PC-9 (cell line): ENCODE measurements around the gene KIN. TPM values are rescaled to one million over a fixed set of nuclear protein-coding genes. Genes with fewer than 3 reads are reported as not detected.
A peak's percentile ranks its signal among the peaks of the same experiment; 100 is the strongest.

Experiments
- BruUV-seq: library from RNA; stranded (reverse); fragments of 400-500 nt; replicated peaks from 2 replicates; lab custom pipeline; 2021; lab: Mats Ljungman, UMichigan
- CTCF ChIA-PET: fragments of 300-600 bp; sonication (Branson Sonifier 250); formaldehyde crosslinking; loops from one replicate; lab custom pipeline; 2022; ENCODE audit warnings: antibody characterized with exemption; lab: Charles Lee
- POLR2A ChIA-PET: fragments of 300-600 bp; sonication (Branson Sonifier 250); formaldehyde crosslinking; loops from one replicate; lab custom pipeline; 2022; ENCODE audit warnings: antibody characterized with exemption; ENCODE audit not compliant: unreplicated experiment; lab: Charles Lee
- DNase-seq, 2 experiments: peaks; one replicate each; pipeline versions ENCODE4 v3.0.0 to v3.0.0-alpha.2; 2015 to 2022; ENCODE audit warnings: mixed read lengths in 1 of 2
- H2AFZ ChIP-seq: fragments of 200-600 bp; sonication (generic); 2 replicates; pipeline ENCODE4 v1.8.1; 2017; ENCODE audit warnings: antibody characterized with exemption
- H3F3A ChIP-seq: fragments of 200-600 bp; sonication (generic); 2 replicates; pipeline ENCODE4 v1.8.1; 2017; ENCODE audit warnings: antibody characterized with exemption, mild to moderate bottlenecking, low read depth; ENCODE audit not compliant: insufficient read depth
- H3K27ac ChIP-seq: fragments of 200-600 bp; sonication (generic); 2 replicates; pipeline ENCODE4 v1.6.1; 2016; ENCODE audit warnings: mixed run types
- H3K27me3 ChIP-seq: fragments of 200-600 bp; sonication (generic); 2 replicates; pipeline ENCODE4 v1.6.1; 2016; ENCODE audit warnings: low read depth, mixed run types; ENCODE audit not compliant: insufficient read depth
- H3K36me3 ChIP-seq: fragments of 200-600 bp; sonication (generic); 2 replicates; pipeline ENCODE4 v1.6.1; 2016; ENCODE audit warnings: low read depth, mixed run types
- H3K4me1 ChIP-seq: fragments of 200-600 bp; sonication (generic); replicated peaks from 2 replicates; pipeline ENCODE4 v1.6.1; 2016; ENCODE audit warnings: mixed run types; ENCODE audit not compliant: insufficient read depth
- H3K4me2 ChIP-seq: fragments of 200-600 bp; sonication (generic); 2 replicates; pipeline ENCODE4 v1.6.1; 2017; ENCODE audit warnings: mixed run types
- H3K4me3 ChIP-seq: fragments of 200-600 bp; sonication (generic); 2 replicates; pipeline ENCODE4 v1.6.1; 2016; ENCODE audit warnings: mixed run types
- H3K79me2 ChIP-seq: fragments of 200-600 bp; sonication (generic); 2 replicates; pipeline ENCODE4 v1.6.1; 2017; ENCODE audit warnings: low read depth, mixed run types
- H3K9me2 ChIP-seq: fragments of 200-600 bp; sonication (generic); 2 replicates; pipeline ENCODE4 v1.8.1; 2017; ENCODE audit warnings: mild to moderate bottlenecking; ENCODE audit not compliant: insufficient read depth
- H3K9me3 ChIP-seq: fragments of 200-600 bp; sonication (generic); 2 replicates; pipeline ENCODE4 v1.8.1; 2016; ENCODE audit warnings: low read depth; ENCODE audit not compliant: insufficient read depth
- H4K20me1 ChIP-seq: fragments of 200-600 bp; sonication (generic); 2 replicates; pipeline ENCODE4 v1.8.1; 2017; ENCODE audit not compliant: insufficient read depth
- CTCF ChIP-seq: fragments of 200-600 bp; sonication (generic); conservative IDR thresholded peaks from 2 replicates; pipeline ENCODE4 v1.6.1; 2017; ENCODE audit warnings: mixed run types, antibody characterized with exemption, mild to moderate bottlenecking, moderate library complexity
- EZH2 ChIP-seq: fragments of 200-600 bp; sonication (generic); IDR thresholded peaks from 2 replicates; pipeline ENCODE4 v1.8.0; 2017; ENCODE audit warnings: antibody characterized with exemption, low read depth
- intact Hi-C: fragments of 100-400 bp; cut with micrococcal nuclease; formaldehyde crosslinking; loops from one replicate; pipeline ENCODE4 v1.10.0; 2022; ENCODE audit not compliant: unreplicated experiment
- total RNA-seq: library from RNA; stranded (reverse); gene quantifications from 2 replicates; pipeline ENCODE4 v1.2.3, GENCODE V29; 2021

KIN gene
- total RNA-seq, 1 experiment from 2014 or later: 10.4 TPM

- Histone ChIP-seq H3K4me1 (no peaks in the 10 kb centered on the region), H3K4me3 (no peak overlapping the region), H3F3A (no peaks in the 10 kb centered on the region), H3K79me2 (no peaks in the 10 kb centered on the region), H4K20me1 (peaks cover 4% of the 10 kb centered on the region; the same call in 1 of the 2 replicates), H3K27me3 (no peaks in the 10 kb centered on the region), H3K27ac (no peak overlapping the region), H3K36me3 (peaks cover 22% of the 10 kb centered on the region), H3K4me2 (no peak overlapping the region), H3K9me3 (no peaks in the 10 kb centered on the region), H3K9me2 (no peaks in the 10 kb centered on the region), H2AFZ (no peak overlapping the region)
- ChIA-PET CTCF (no interaction called here), POLR2A (no interaction called here)
- intact Hi-C loops: no loop called here
- BruUV-seq: no TSS peak
- no peak for TF ChIP-seq EZH2
- TF ChIP-seq CTCF: no peak
- no peak for DNase-seq
Observed at GRCh38 chr10:7802606-7803005, 14.8 kb upstream of the KIN start.

- Histone ChIP-seq H4K20me1 (peaks cover 26% of the 10 kb centered on the region), H3K4me1 (no peaks in the 10 kb centered on the region), H3F3A (no peaks in the 10 kb centered on the region), H3K27me3 (no peaks in the 10 kb centered on the region), H3K9me3 (no peaks in the 10 kb centered on the region), H3K9me2 (no peaks in the 10 kb centered on the region), H3K4me3 (no peak overlapping the region), H3K4me2 (no peak overlapping the region), H2AFZ (no peak overlapping the region), H3K79me2 (peaks cover 30% of the 10 kb centered on the region), H3K36me3 (peaks cover 25% of the 10 kb centered on the region), H3K27ac (no peak overlapping the region)
- no TSS peak for BruUV-seq
- peak in 1 of 2 experiments; percentile 66 for DNase-seq
- intact Hi-C loops: loop anchor here (1.0 kb wide), 1 partner anchor 8 kb away; no protein-coding TSS in a partner anchor
- CTCF ChIA-PET: no interaction called here
- TF ChIP-seq CTCF (no peak), EZH2 (no peak)
- POLR2A ChIA-PET: interaction anchor here (0.6 to 0.7 kb wide), 2 partner anchors 8 to 365 kb away, joined by 3 to 7 read pairs; no protein-coding TSS in a partner anchor
Observed at GRCh38 chr10:7797582-7797981, 9.8 kb upstream of the KIN start.

GRCh38 chr10:7795605-7796004 is 7.8 kb upstream of the KIN start:
- Histone ChIP-seq H3K27me3 (no peaks in the 10 kb centered on the region), H3K9me3 (no peaks in the 10 kb centered on the region), H4K20me1 (peaks cover 25% of the 10 kb centered on the region), H3K27ac (no peak overlapping the region), H3K79me2 (peaks cover 50% of the 10 kb centered on the region), H3F3A (no peaks in the 10 kb centered on the region), H2AFZ (no peak overlapping the region), H3K4me3 (no peak overlapping the region), H3K36me3 (peaks cover 15% of the 10 kb centered on the region), H3K4me2 (no peak overlapping the region), H3K9me2 (no peaks in the 10 kb centered on the region), H3K4me1 (no peaks in the 10 kb centered on the region)
- ChIA-PET POLR2A (no interaction called here), CTCF (interaction anchor here (0.7 kb wide), 1 partner anchor 1808 kb away, joined by 4 read pairs; no protein-coding TSS in a partner anchor)
- no peak for DNase-seq
- BruUV-seq: no TSS peak
- TF ChIP-seq EZH2: no peak
- TF ChIP-seq CTCF: no peak
- intact Hi-C loops: no loop called here
